Esophagus muscularis mucosa (tissue), 4 donors: ENCODE data around the gene RARB.

Experiments used
- CTCF ChIP-seq, 3 experiments: fragments of 200-600 bp in 2 of 3; fragments of 450-650 bp in 1 of 3; sonication (generic) in 2 of 3; IDR thresholded peaks; one replicate each; pipeline ENCODE4 v1.5.1; 2017 to 2019; ENCODE audit warnings: antibody characterized with exemption in 3 of 3, mild to moderate bottlenecking in 2 of 3, moderate library complexity in 1 of 3
- EP300 ChIP-seq: sonication (generic); formaldehyde crosslinking; IDR thresholded peaks from one replicate; pipeline ENCODE4 v1.6.1; 2017; ENCODE audit warnings: antibody characterized with exemption
- POLR2A ChIP-seq: fragments of 450-650 bp; IDR thresholded peaks from one replicate; pipeline ENCODE4 v1.6.1; 2017; ENCODE audit warnings: antibody characterized with exemption, moderate library complexity, mild to moderate bottlenecking, low read depth
- POLR2AphosphoS5 ChIP-seq, 2 donors: sonication (generic); formaldehyde crosslinking; IDR thresholded peaks; one replicate each; pipeline ENCODE4 v1.6.1; 2017; ENCODE audit warnings: antibody characterized with exemption in 2 of 2

GRCh38 chr3:25396251-25396650, 31.8 kb upstream of the RARB start:
- TF ChIP-seq CTCF (IDR thresholded peaks at IDR 0.05) (no peak), POLR2A (no peak), EP300 (no peak), POLR2AphosphoS5 (IDR thresholded peaks at IDR 0.05) (no peak)
